Liver (tissue), 9 donors: ENCODE measurements around the gene SYNPO2. TPM values are rescaled to one million over a fixed set of nuclear protein-coding genes. Genes with fewer than 3 reads are reported as not detected.

Experiments
- DNase-seq: peaks from one replicate; pipeline ENCODE4 v3.0.0-alpha.2; 2017; ENCODE audit warnings: low spot score
- H3K27ac ChIP-seq, 2 donors: one replicate each; pipeline ENCODE4 v1.7.0; 2013; ENCODE audit warnings: inconsistent platforms in 2 of 2, low read length in 2 of 2, control low read depth in 1 of 2, low read depth in 1 of 2, mild to moderate bottlenecking in 1 of 2
- H3K27me3 ChIP-seq, 4 donors: one replicate each; pipeline versions ENCODE4 v1.6.1 to v1.7.0; 2013; ENCODE audit warnings: low read length in 3 of 4, inconsistent platforms in 1 of 4, mild to moderate bottlenecking in 1 of 4, moderate library complexity in 1 of 4; ENCODE audit not compliant: control insufficient read depth in 4 of 4, insufficient read depth in 4 of 4
- H3K36me3 ChIP-seq, 4 donors: one replicate each; pipeline versions ENCODE4 v1.6.1 to v1.7.0; 2013; ENCODE audit warnings: low read length in 3 of 4, mild to moderate bottlenecking in 3 of 4, low read depth in 1 of 4, moderate library complexity in 1 of 4; ENCODE audit not compliant: control insufficient read depth in 4 of 4, insufficient read depth in 3 of 4
- H3K4me1 ChIP-seq, 4 donors: one replicate each; pipeline versions ENCODE4 v1.6.1 to v1.7.0; 2013; ENCODE audit warnings: low read length in 3 of 4, mild to moderate bottlenecking in 3 of 4, moderate library complexity in 1 of 4; ENCODE audit not compliant: control insufficient read depth in 4 of 4, insufficient read depth in 4 of 4
- H3K4me3 ChIP-seq, 3 donors: one replicate each; pipeline versions ENCODE4 v1.6.1 to v1.7.0; 2013; ENCODE audit warnings: low read length in 3 of 3, control low read depth in 1 of 3, low read depth in 1 of 3, mild to moderate bottlenecking in 1 of 3
- H3K9ac ChIP-seq, 2 donors: one replicate each; pipeline ENCODE4 v1.7.0; 2013; ENCODE audit warnings: low read length in 2 of 2, mild to moderate bottlenecking in 2 of 2, moderate library complexity in 2 of 2, control low read depth in 1 of 2, low read depth in 1 of 2
- H3K9me3 ChIP-seq, 4 donors: one replicate each; pipeline versions ENCODE4 v1.6.1 to v1.7.0; 2013; ENCODE audit warnings: low read length in 3 of 4; ENCODE audit not compliant: control insufficient read depth in 4 of 4
- EGR1 ChIP-seq, 2 donors: IDR thresholded peaks; 2 replicates each; pipeline ENCODE4 v1.6.1; 2016 to 2018; ENCODE audit warnings: antibody characterized with exemption in 2 of 2, low read depth in 2 of 2
- FOXA2 ChIP-seq: IDR thresholded peaks from 2 replicates; pipeline ENCODE4 v1.6.1; 2016; ENCODE audit warnings: antibody characterized with exemption
- GABPA ChIP-seq, 2 donors: IDR thresholded peaks in 1 of 2; conservative IDR thresholded peaks in 1 of 2; 2 replicates each; pipeline ENCODE4 v1.6.1; 2016; ENCODE audit warnings: antibody characterized with exemption in 2 of 2, mild to moderate bottlenecking in 1 of 2, moderate library complexity in 1 of 2
- HNF4A ChIP-seq, 2 donors: conservative IDR thresholded peaks; 2 replicates each; pipeline ENCODE4 v1.6.1; 2016; ENCODE audit warnings: antibody characterized with exemption in 2 of 2, mild to moderate bottlenecking in 2 of 2
- HNF4G ChIP-seq: IDR thresholded peaks from 2 replicates; pipeline ENCODE4 v1.6.1; 2016; ENCODE audit warnings: antibody characterized with exemption
- JUND ChIP-seq, 2 donors: IDR thresholded peaks; 2 replicates each; pipeline ENCODE4 v1.6.1; 2016; ENCODE audit warnings: antibody characterized with exemption in 2 of 2
- NR2F2 ChIP-seq: IDR thresholded peaks from 2 replicates; pipeline ENCODE4 v1.6.1; 2016; ENCODE audit warnings: antibody characterized with exemption
- RAD21 ChIP-seq, 2 donors: IDR thresholded peaks; 2 replicates each; pipeline ENCODE4 v1.6.1; 2016; ENCODE audit warnings: antibody characterized with exemption in 2 of 2, mild to moderate bottlenecking in 2 of 2
- SP1 ChIP-seq: IDR thresholded peaks from 2 replicates; pipeline ENCODE4 v1.6.1; 2018; ENCODE audit warnings: antibody characterized with exemption, mild to moderate bottlenecking
- TAF1 ChIP-seq: conservative IDR thresholded peaks from 2 replicates; pipeline ENCODE4 v1.6.1; 2016; ENCODE audit warnings: antibody characterized with exemption, mild to moderate bottlenecking
- YY1 ChIP-seq: IDR thresholded peaks from 2 replicates; pipeline ENCODE4 v1.6.1; 2016; ENCODE audit warnings: antibody characterized with exemption, mild to moderate bottlenecking
- whole genome bisulfite sequencing: extraction: QIAGEN DNeasy Blood & Tissue Kit; methylation state at CpG from one replicate; pipeline ENCODE4 v1.1.7; 2013; 5-methylcytosine and 5-hydroxymethylcytosine counted together
- polyA plus RNA-seq, 2 donors: library from polyadenylated mRNA; stranded (reverse) in 1 of 2; unstranded in 1 of 2; fragments of 200-250 nt in 1 of 2; fragments of >200 nt in 1 of 2; fragmentation: Nextera tagmentation in 1 of 2; extraction: Ambion mirVana in 1 of 2; gene quantifications; one replicate each; pipeline versions ENCODE4 v1.2.1 to v1.2.3, GENCODE V29; 2013 to 2015
- total RNA-seq, 2 donors: library from RNA; depleted of rRNA; stranded (reverse); fragments of >200 nt; gene quantifications; one replicate each; pipeline ENCODE4 v1.2.3, GENCODE V29; 2014
- TF ChIP-seq, protein P1 (sequence below): IDR thresholded peaks from 2 replicates; pipeline ENCODE4 v1.6.1; 2016; ENCODE audit warnings: antibody characterized with exemption
- TF ChIP-seq, protein P2 (sequence below): fragments of 150-350 bp; IDR thresholded peaks from 2 replicates; pipeline ENCODE4 v1.5.1; 2017; ENCODE audit warnings: improper control_type of control experiment, low read depth, low read length; ENCODE audit not compliant: missing input control
- TF ChIP-seq, protein P3 (sequence below): IDR thresholded peaks from 2 replicates; pipeline ENCODE4 v1.6.1; 2016; ENCODE audit warnings: antibody characterized with exemption
- TF ChIP-seq, protein P4 (sequence below): IDR thresholded peaks from 2 replicates; pipeline ENCODE4 v1.6.1; 2016; ENCODE audit warnings: antibody characterized with exemption, mild to moderate bottlenecking
- TF ChIP-seq, protein P5 (sequence below): IDR thresholded peaks from 2 replicates; pipeline ENCODE4 v1.6.1; 2016; ENCODE audit warnings: antibody characterized with exemption
- donor health status: healthy.
- donor health status: healthy.
- donor health status: healthy.
- donor health status: healthy.
- donor health status: healthy.

The SYNPO2 gene
- total and polyA plus RNA-seq, 4 donors, result 2.4 to 10.9 (median 3.4) TPM

DNA sequence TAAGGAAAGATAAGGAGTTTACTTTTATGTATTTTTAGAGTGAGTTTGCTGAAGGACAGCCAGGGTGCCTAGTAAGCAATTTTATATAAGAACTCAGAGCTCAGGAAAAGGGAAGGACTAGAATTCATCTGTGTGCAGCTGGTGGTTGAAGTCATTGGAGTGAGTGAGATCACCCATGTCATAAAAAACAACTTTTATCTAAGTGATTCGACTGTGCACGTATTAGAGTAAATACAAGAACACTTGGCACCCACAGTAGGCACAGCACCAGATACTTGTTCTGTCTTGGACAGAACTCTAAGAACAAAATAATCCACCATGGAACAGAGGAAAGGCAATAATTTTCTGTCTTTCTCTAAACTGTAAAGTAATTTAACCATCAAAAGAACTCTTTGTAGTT lies 31.6 kb downstream of the SYNPO2 start:
- 56% methylated on average over 2 of the region's 2 CpGs for WGBS
- H3K27ac ChIP-seq, result no peak overlapping the region
- DNase-seq, result no peak

DNA sequence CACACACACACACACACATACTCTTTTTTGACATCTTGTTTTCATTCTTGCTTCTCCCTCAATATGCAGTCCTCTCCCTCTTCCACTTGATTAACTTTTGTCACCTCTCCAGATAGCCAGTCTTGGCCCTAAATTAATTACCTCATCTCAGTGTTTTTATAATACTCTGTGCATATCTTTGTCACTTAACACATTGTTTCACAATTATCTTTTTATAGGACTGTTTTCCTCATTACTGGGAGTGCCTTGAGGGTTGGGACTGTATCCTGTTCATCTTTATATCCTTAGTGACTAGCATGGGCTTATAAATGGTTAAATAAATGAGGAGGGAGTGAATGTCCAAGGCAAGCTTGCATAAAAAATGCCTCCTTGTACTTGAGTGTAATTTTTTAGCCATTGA lies 33.1 kb downstream of the SYNPO2 start:
- H3K4me1 ChIP-seq, result no peaks in the 10 kb centered on the region
- H3K27ac ChIP-seq, result no peak overlapping the region
- H3K4me3 ChIP-seq, result no peak overlapping the region
- DNase-seq, result no peak
- no peak overlapping the region for H3K9ac ChIP-seq
- H3K27me3 ChIP-seq, result no peaks in the 10 kb centered on the region
- no peaks in the 10 kb centered on the region for H3K9me3 ChIP-seq
- H3K36me3 ChIP-seq, result no peaks in the 10 kb centered on the region
- TF ChIP-seq HNF4G (no peak), RAD21 (IDR thresholded peaks at IDR 0.05) (no peak), HNF4A (conservative IDR thresholded peaks at IDR 0.05) (no peak), SP1 (no peak), JUND (IDR thresholded peaks at IDR 0.05) (no peak), TAF1 (no peak), FOXA2 (no peak)
- TF ChIP-seq, protein P1, sequence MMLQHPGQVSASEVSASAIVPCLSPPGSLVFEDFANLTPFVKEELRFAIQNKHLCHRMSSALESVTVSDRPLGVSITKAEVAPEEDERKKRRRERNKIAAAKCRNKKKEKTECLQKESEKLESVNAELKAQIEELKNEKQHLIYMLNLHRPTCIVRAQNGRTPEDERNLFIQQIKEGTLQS, result no peak
- TF ChIP-seq, protein P2, sequence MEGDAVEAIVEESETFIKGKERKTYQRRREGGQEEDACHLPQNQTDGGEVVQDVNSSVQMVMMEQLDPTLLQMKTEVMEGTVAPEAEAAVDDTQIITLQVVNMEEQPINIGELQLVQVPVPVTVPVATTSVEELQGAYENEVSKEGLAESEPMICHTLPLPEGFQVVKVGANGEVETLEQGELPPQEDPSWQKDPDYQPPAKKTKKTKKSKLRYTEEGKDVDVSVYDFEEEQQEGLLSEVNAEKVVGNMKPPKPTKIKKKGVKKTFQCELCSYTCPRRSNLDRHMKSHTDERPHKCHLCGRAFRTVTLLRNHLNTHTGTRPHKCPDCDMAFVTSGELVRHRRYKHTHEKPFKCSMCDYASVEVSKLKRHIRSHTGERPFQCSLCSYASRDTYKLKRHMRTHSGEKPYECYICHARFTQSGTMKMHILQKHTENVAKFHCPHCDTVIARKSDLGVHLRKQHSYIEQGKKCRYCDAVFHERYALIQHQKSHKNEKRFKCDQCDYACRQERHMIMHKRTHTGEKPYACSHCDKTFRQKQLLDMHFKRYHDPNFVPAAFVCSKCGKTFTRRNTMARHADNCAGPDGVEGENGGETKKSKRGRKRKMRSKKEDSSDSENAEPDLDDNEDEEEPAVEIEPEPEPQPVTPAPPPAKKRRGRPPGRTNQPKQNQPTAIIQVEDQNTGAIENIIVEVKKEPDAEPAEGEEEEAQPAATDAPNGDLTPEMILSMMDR, result no peak
- TF ChIP-seq, protein P3, sequence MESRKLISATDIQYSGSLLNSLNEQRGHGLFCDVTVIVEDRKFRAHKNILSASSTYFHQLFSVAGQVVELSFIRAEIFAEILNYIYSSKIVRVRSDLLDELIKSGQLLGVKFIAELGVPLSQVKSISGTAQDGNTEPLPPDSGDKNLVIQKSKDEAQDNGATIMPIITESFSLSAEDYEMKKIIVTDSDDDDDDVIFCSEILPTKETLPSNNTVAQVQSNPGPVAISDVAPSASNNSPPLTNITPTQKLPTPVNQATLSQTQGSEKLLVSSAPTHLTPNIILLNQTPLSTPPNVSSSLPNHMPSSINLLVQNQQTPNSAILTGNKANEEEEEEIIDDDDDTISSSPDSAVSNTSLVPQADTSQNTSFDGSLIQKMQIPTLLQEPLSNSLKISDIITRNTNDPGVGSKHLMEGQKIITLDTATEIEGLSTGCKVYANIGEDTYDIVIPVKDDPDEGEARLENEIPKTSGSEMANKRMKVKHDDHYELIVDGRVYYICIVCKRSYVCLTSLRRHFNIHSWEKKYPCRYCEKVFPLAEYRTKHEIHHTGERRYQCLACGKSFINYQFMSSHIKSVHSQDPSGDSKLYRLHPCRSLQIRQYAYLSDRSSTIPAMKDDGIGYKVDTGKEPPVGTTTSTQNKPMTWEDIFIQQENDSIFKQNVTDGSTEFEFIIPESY, result no peak

More for the DNA sequence above, 31.6 kb downstream of the SYNPO2 start:
- Histone ChIP-seq H3K4me3 (no peak overlapping the region), H3K4me1 (no peaks in the 10 kb centered on the region), H3K27me3 (no peaks in the 10 kb centered on the region), H3K9ac (no peak overlapping the region), H3K36me3 (no peaks in the 10 kb centered on the region), H3K9me3 (no peaks in the 10 kb centered on the region)
- TF ChIP-seq YY1 (no peak), EGR1 (IDR thresholded peaks at IDR 0.05; ENCODE audit: low read depth in 2 of 2) (no peak), TAF1 (no peak), NR2F2 (no peak), JUND (IDR thresholded peaks at IDR 0.05) (no peak), GABPA (IDR thresholded peaks at IDR 0.05 in 1 of 2, conservative IDR thresholded peaks at IDR 0.05 in 1 of 2) (no peak), FOXA2 (no peak), HNF4G (no peak)
- TF ChIP-seq, protein P2, result no peak
- TF ChIP-seq, protein P3, result no peak
- TF ChIP-seq, protein P1, result no peak
- TF ChIP-seq, protein P4, sequence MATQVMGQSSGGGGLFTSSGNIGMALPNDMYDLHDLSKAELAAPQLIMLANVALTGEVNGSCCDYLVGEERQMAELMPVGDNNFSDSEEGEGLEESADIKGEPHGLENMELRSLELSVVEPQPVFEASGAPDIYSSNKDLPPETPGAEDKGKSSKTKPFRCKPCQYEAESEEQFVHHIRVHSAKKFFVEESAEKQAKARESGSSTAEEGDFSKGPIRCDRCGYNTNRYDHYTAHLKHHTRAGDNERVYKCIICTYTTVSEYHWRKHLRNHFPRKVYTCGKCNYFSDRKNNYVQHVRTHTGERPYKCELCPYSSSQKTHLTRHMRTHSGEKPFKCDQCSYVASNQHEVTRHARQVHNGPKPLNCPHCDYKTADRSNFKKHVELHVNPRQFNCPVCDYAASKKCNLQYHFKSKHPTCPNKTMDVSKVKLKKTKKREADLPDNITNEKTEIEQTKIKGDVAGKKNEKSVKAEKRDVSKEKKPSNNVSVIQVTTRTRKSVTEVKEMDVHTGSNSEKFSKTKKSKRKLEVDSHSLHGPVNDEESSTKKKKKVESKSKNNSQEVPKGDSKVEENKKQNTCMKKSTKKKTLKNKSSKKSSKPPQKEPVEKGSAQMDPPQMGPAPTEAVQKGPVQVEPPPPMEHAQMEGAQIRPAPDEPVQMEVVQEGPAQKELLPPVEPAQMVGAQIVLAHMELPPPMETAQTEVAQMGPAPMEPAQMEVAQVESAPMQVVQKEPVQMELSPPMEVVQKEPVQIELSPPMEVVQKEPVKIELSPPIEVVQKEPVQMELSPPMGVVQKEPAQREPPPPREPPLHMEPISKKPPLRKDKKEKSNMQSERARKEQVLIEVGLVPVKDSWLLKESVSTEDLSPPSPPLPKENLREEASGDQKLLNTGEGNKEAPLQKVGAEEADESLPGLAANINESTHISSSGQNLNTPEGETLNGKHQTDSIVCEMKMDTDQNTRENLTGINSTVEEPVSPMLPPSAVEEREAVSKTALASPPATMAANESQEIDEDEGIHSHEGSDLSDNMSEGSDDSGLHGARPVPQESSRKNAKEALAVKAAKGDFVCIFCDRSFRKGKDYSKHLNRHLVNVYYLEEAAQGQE, result no peak
- TF ChIP-seq, protein P5, sequence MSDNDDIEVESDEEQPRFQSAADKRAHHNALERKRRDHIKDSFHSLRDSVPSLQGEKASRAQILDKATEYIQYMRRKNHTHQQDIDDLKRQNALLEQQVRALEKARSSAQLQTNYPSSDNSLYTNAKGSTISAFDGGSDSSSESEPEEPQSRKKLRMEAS, result no peak
